WI38 (cell line): ENCODE data around the gene HSPA4.

Experiments
- H3K4me3 ChIP-seq: 2 replicates; pipeline ENCODE4 v1.5.1; 2011; ENCODE audit warnings: low read depth, mild to moderate bottlenecking, control low read depth, low read length
- CTCF ChIP-seq: IDR thresholded peaks from 2 replicates; pipeline ENCODE4 v1.5.1; 2012; ENCODE audit warnings: low read depth, mild to moderate bottlenecking, control low read depth, low read length

Gene HSPA4

GRCh38 chr5:133052317-133053175 lies 733 bp downstream of the HSPA4 start:
- TF ChIP-seq CTCF: no peak
- peak overlapping the region; percentile 98 for H3K4me3 ChIP-seq

- peak overlapping the region; percentile 98 for H3K4me3 ChIP-seq
- TF ChIP-seq CTCF: no peak
Observed at GRCh38 chr5:133053448-133053847, 1.6 kb downstream of the HSPA4 start.

GRCh38 chr5:133054697-133055471 lies 3.1 kb downstream of the HSPA4 start:
- no peak overlapping the region for H3K4me3 ChIP-seq
- TF ChIP-seq CTCF: no peak

GRCh38 chr5:133056891-133057290 lies 5.1 kb downstream of the HSPA4 start:
- no peak for TF ChIP-seq CTCF

GRCh38 chr5:133059621-133060020 lies 7.8 kb downstream of the HSPA4 start:
- no peak for TF ChIP-seq CTCF
- no peak overlapping the region for H3K4me3 ChIP-seq

More at GRCh38 chr5:133056891-133057290, 5.1 kb downstream of the HSPA4 start:
- no peak overlapping the region for H3K4me3 ChIP-seq

GRCh38 chr5:133062276-133062675 lies 10.5 kb downstream of the HSPA4 start:
- TF ChIP-seq CTCF: no peak
- H3K4me3 ChIP-seq: no peak overlapping the region

- TF ChIP-seq CTCF: no peak
- H3K4me3 ChIP-seq: no peak overlapping the region
Observed at GRCh38 chr5:133063965-133064364, 12.2 kb downstream of the HSPA4 start.
